ENCODE data around the gene CTAGE6.
"Not testable (repeated sequence)": the region's sequence is repeated elsewhere in the genome, so short reads cannot be mapped to it uniquely, and the experiment has no call there.

GRCh38 chr7:143767531-143767930, 10.0 kb upstream of the CTAGE6 start:
- TF ChIP-seq POLR2AphosphoS5 (IDR thresholded peaks at IDR 0.05; ENCODE audit: low read depth, low read length); CTCF (IDR thresholded peaks at IDR 0.05 in 2 of 3, conservative IDR thresholded peaks at IDR 0.05 in 1 of 3; ENCODE audit: borderline replicate concordance in 1 of 3, insufficient read depth in 1 of 3, low read depth in 2 of 3, low read length in 2 of 3); ZBTB33 (IDR thresholded peaks at IDR 0.05; ENCODE audit: extremely low read depth, insufficient replicate concordance, low read length); EZH2 (IDR thresholded peaks at IDR 0.05); MAX (IDR thresholded peaks at IDR 0.05); EGR1 (IDR thresholded peaks at IDR 0.05; ENCODE audit: low read depth); ATF3 (IDR thresholded peaks at IDR 0.05); POLR2A (IDR thresholded peaks at IDR 0.05; ENCODE audit: borderline replicate concordance, extremely low read depth, insufficient read depth, insufficient read length); SIN3A (IDR thresholded peaks at IDR 0.05; ENCODE audit: low read depth); TCF7L2 (IDR thresholded peaks at IDR 0.05; ENCODE audit: borderline replicate concordance, extremely low read depth, insufficient read depth, insufficient read length); SRF (IDR thresholded peaks at IDR 0.05; ENCODE audit: low read depth); EZH2phosphoT487 (IDR thresholded peaks at IDR 0.05; ENCODE audit: borderline replicate concordance): not testable (repeated sequence)

All from HCT116 (cell line).